G401 (cell line): ENCODE results near the gene MYRFL. TPM values are rescaled to one million over a fixed set of nuclear protein-coding genes. Genes with fewer than 3 reads are reported as not detected.
"Not testable (repeated sequence)": the region's sequence is repeated elsewhere in the genome, so short reads cannot be mapped to it uniquely, and the experiment has no call there.

Experiments used
- DNase-seq: peaks from one replicate; pipeline ENCODE4 v3.0.0-alpha.2; 2015; ENCODE audit warnings: low spot score
- in situ Hi-C: cut with HindIII; loops from 2 replicates; pipeline ENCODE4 v1.10.0; 2016; ENCODE audit warnings: low sequenced_read_pairs, mixed read lengths
- total RNA-seq: library from RNA; depleted of rRNA; stranded (reverse); fragments of >200 nt; shearing (Covaris generic); gene quantifications from 2 replicates; pipeline ENCODE4 v1.2.3, GENCODE V29; 2014; rRNA removed

The MYRFL gene
- total RNA-seq: not detected in 2 replicates

GRCh38 chr12:69824966-69825560, at the start of gene MYRFL:
Gene MYRFL (plus strand): TSS chr12:69825227. CDS start chr12:69825518, 291 bp downstream.
- in situ Hi-C loops: no loop called here
- no peak for DNase-seq

GRCh38 chr12:69779928-69780327, 45.1 kb upstream of the MYRFL start:
- peak; percentile 38 for DNase-seq
- in situ Hi-C loops: no loop called here

GRCh38 chr12:69783365-69783764, 41.7 kb upstream of the MYRFL start:
- in situ Hi-C loops: no loop called here
- DNase-seq: no peak

GRCh38 chr12:69789351-69789750, 35.7 kb upstream of the MYRFL start:
- in situ Hi-C loops: no loop called here
- DNase-seq: peak; percentile 67

GRCh38 chr12:69792533-69792932, 32.5 kb upstream of the MYRFL start:
- DNase-seq: no peak
- in situ Hi-C loops: no loop called here

GRCh38 chr12:69807101-69807897, 17.7 kb upstream of the MYRFL start:
- DNase-seq, in situ Hi-C loops: not testable (repeated sequence)

- in situ Hi-C loops: no loop called here
- no peak for DNase-seq
Measured at GRCh38 chr12:69810870-69811498, 14.0 kb upstream of the MYRFL start.

GRCh38 chr12:69816082-69816481, 8.9 kb upstream of the MYRFL start:
- in situ Hi-C loops: no loop called here
- no peak for DNase-seq

GRCh38 chr12:69821032-69821455, 4.0 kb upstream of the MYRFL start:
- in situ Hi-C loops: no loop called here
- no peak for DNase-seq

- in situ Hi-C loops: no loop called here
- DNase-seq: no peak
Measured at GRCh38 chr12:69821456-69822159, 3.4 kb upstream of the MYRFL start.

- DNase-seq: no peak
- in situ Hi-C loops: no loop called here
Measured at GRCh38 chr12:69822201-69822860, 2.7 kb upstream of the MYRFL start.

GRCh38 chr12:69824028-69824427, 999 bp upstream of the MYRFL start:
- in situ Hi-C loops: no loop called here
- DNase-seq: no peak

- in situ Hi-C loops: no loop called here
- DNase-seq: no peak
Measured at GRCh38 chr12:69828897-69829296, 3.9 kb downstream of the MYRFL start.

- in situ Hi-C loops: no loop called here
Measured at GRCh38 chr12:69833696-69834095, 8.7 kb downstream of the MYRFL start.

GRCh38 chr12:69834147-69834546, 9.1 kb downstream of the MYRFL start:
- in situ Hi-C loops: no loop called here
- DNase-seq: no peak

More at GRCh38 chr12:69833696-69834095, 8.7 kb downstream of the MYRFL start:
- peak; percentile 55 for DNase-seq

GRCh38 chr12:69834576-69834975, 9.5 kb downstream of the MYRFL start:
- in situ Hi-C loops: no loop called here

GRCh38 chr12:69835081-69835480, 10.1 kb downstream of the MYRFL start:
- no peak for DNase-seq
- in situ Hi-C loops: no loop called here

More at GRCh38 chr12:69834576-69834975, 9.5 kb downstream of the MYRFL start:
- DNase-seq: no peak

GRCh38 chr12:69836015-69836414, 11.0 kb downstream of the MYRFL start:
- DNase-seq: no peak
- in situ Hi-C loops: no loop called here

GRCh38 chr12:69837191-69837590, 12.2 kb downstream of the MYRFL start:
- in situ Hi-C loops: no loop called here
- no peak for DNase-seq
